HepG2 (cell line): ENCODE data around the gene MGST2. TPM values are rescaled to one million over a fixed set of nuclear protein-coding genes. Genes with fewer than 3 reads are reported as not detected.

ENCODE experiments used
- ATM ChIP-seq: fragments of 450-650 bp; IDR thresholded peaks from 2 replicates; pipeline ENCODE4 v1.7.1; 2017; ENCODE audit warnings: mild to moderate bottlenecking, borderline replicate concordance
- BORCS8-MEF2B ChIP-seq: sonication (generic); formaldehyde crosslinking; IDR thresholded peaks from 2 replicates; pipeline ENCODE4 v1.8.0; 2022; ENCODE audit warnings: mild to moderate bottlenecking, missing genetic modification reagents
- DMAP1 ChIP-seq: IDR thresholded peaks from 2 replicates; pipeline ENCODE4 v1.6.1; 2016
- GTF2F1 ChIP-seq: fragments of 150-350 bp; IDR thresholded peaks from 2 replicates; pipeline ENCODE4 v1.6.1; 2014; ENCODE audit warnings: low read length
- JUND ChIP-seq: sonication (generic); formaldehyde crosslinking; IDR thresholded peaks from 2 replicates; pipeline ENCODE4 v1.8.0; 2022; ENCODE audit warnings: mild to moderate bottlenecking, missing genetic modification reagents
- KLF15 ChIP-seq: sonication (generic); formaldehyde crosslinking; IDR thresholded peaks from 2 replicates; pipeline ENCODE4 v1.8.1; 2023; ENCODE audit warnings: borderline replicate concordance, mild to moderate bottlenecking, inconsistent platforms, missing genetic modification reagents, mixed read lengths
- NR3C1 ChIP-seq: sonication (generic); formaldehyde crosslinking; IDR thresholded peaks from 2 replicates; pipeline ENCODE4 v1.4.0; 2020; ENCODE audit warnings: missing genetic modification reagents
- PHF21A ChIP-seq: sonication (generic); formaldehyde crosslinking; IDR thresholded peaks from 2 replicates; pipeline ENCODE4 v1.5.0; 2020; ENCODE audit warnings: mild to moderate bottlenecking, missing genetic modification reagents
- SETDB1 ChIP-seq: sonication (generic); formaldehyde crosslinking; IDR thresholded peaks from 2 replicates; pipeline ENCODE4 v1.5.1; 2020; ENCODE audit warnings: missing genetic modification reagents, mild to moderate bottlenecking, borderline replicate concordance
- STAG1 ChIP-seq: sonication (generic); formaldehyde crosslinking; IDR thresholded peaks from 2 replicates; pipeline ENCODE4 v1.4.0; 2020; ENCODE audit warnings: missing genetic modification reagents
- ZNF329 ChIP-seq: sonication (generic); formaldehyde crosslinking; IDR thresholded peaks from 2 replicates; pipeline ENCODE4 v1.9.0; 2021; ENCODE audit warnings: low read depth, mild to moderate bottlenecking, missing genetic modification reagents
- ZNF335 ChIP-seq: sonication (generic); formaldehyde crosslinking; IDR thresholded peaks from 2 replicates; pipeline ENCODE4 v1.4.0; 2020; ENCODE audit warnings: missing genetic modification reagents
- ZNF614 ChIP-seq: IDR thresholded peaks from 2 replicates; pipeline ENCODE4 v1.6.1; 2018; ENCODE audit warnings: missing biosample characterization, missing genetic modification reagents, inconsistent platforms, borderline replicate concordance
- ZNF75D ChIP-seq: sonication (generic); formaldehyde crosslinking; IDR thresholded peaks from 2 replicates; pipeline ENCODE4 v1.8.1; 2023; ENCODE audit warnings: missing genetic modification reagents, mild to moderate bottlenecking, borderline replicate concordance
- ZNF891 ChIP-seq: sonication (generic); formaldehyde crosslinking; IDR thresholded peaks from 2 replicates; pipeline ENCODE4 v1.5.0; 2020; ENCODE audit warnings: mild to moderate bottlenecking, missing genetic modification reagents
- ZZZ3 ChIP-seq: sonication (generic); formaldehyde crosslinking; IDR thresholded peaks from 2 replicates; pipeline ENCODE4 v1.4.0; 2020; ENCODE audit warnings: missing genetic modification reagents, mild to moderate bottlenecking, borderline replicate concordance
- polyA plus RNA-seq, 8 experiments: library from polyadenylated mRNA; depleted of rRNA in 3 of 8; stranded (reverse) in 7 of 8; unstranded in 1 of 8; fragments of >200 nt; fragmentation: Illumina TruSeq in 4 of 8; extraction: Trizol in 4 of 8; gene quantifications; 2 replicates each; pipeline versions ENCODE4 v1.2.1 to v1.2.3, GENCODE V29; 2011 to 2016; ENCODE audit warnings: low read depth in 4 of 8, missing spikeins in 1 of 8, mixed read lengths in 1 of 8; ENCODE audit not compliant: insufficient read depth in 1 of 8
- total RNA-seq, 5 experiments: library from RNA; depleted of rRNA; stranded (reverse); fragments of >200 nt; fragmentation: Illumina TruSeq; extraction: Trizol; gene quantifications; 2 replicates each; pipeline ENCODE4 v1.2.3, GENCODE V29; 2016; ENCODE audit warnings: low read depth in 1 of 5
- TF ChIP-seq, protein P1 (sequence below): sonication (generic); formaldehyde crosslinking; IDR thresholded peaks from 2 replicates; pipeline ENCODE4 v1.8.1; 2023; ENCODE audit warnings: mild to moderate bottlenecking, moderate library complexity, missing genetic modification reagents
- TF ChIP-seq, protein P2 (sequence below): sonication (generic); formaldehyde crosslinking; IDR thresholded peaks from 2 replicates; pipeline ENCODE4 v1.5.1; 2020; ENCODE audit warnings: mild to moderate bottlenecking, moderate library complexity, missing genetic modification reagents
- TF ChIP-seq, protein P3 (sequence below): IDR thresholded peaks from 2 replicates; pipeline ENCODE4 v1.6.1; 2016; ENCODE audit warnings: missing compliant biosample characterization, missing genetic modification reagents, borderline replicate concordance
- TF ChIP-seq, protein P4 (sequence below): sonication (generic); formaldehyde crosslinking; IDR thresholded peaks from 2 replicates; pipeline ENCODE4 v1.8.1; 2022; ENCODE audit warnings: low read depth, mild to moderate bottlenecking, missing genetic modification reagents
- TF ChIP-seq, protein P5 (sequence below): sonication (generic); formaldehyde crosslinking; IDR thresholded peaks from 2 replicates; pipeline ENCODE4 v1.4.0; 2020; ENCODE audit warnings: missing genetic modification reagents, mild to moderate bottlenecking, borderline replicate concordance

The MGST2 gene
- total and polyA plus RNA-seq, 2 of the 13 experiments (the other 11 are each of a cell fraction or from before 2014, with no cell fraction given), result 205 to 416 TPM

DNA sequence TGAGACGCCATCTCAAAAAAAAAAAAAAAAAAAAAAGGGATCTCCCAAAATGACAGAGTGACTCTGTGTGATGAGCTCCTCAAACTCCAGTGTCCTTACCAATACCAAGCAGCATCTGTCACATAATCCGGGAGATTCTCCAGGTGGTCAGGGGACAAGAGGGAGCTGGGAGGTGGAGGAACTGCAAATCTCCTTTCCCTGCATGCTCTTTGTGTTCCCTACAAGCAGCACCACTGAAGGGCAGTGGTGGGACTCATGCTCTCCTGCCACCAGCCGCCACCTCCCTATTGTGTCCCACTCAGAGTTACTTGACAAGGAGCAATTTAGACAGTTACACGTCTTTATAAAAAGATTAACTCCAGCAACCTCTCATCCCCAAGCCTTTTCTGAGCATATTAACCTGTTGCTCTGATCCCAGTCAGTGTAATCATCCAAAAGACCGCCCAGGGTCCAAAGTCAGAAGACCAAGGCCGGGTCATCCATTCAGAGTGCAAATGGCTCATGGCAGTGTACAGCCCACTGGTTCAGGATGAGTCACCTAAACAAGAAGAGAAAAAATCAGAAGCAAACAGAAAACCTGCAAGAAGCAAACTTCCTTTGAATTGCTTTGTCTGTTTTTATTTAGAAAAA lies 23.6 kb downstream of the MGST2 start (continued):
- TF ChIP-seq DMAP1 (CRISPR knock-in tag) (peak; percentile 74), BORCS8-MEF2B (no peak), STAG1 (CRISPR knock-in tag) (peak; percentile 37), ZNF614 (CRISPR knock-in tag) (no peak), GTF2F1 (no peak), ZNF335 (CRISPR knock-in tag) (no peak), ATM (no peak), JUND (CRISPR knock-in tag) (peak; percentile 95), ZZZ3 (no peak), SETDB1 (CRISPR knock-in tag) (no peak), KLF15 (CRISPR knock-in tag) (no peak), PHF21A (CRISPR knock-in tag) (peak; percentile 89), ZNF329 (CRISPR knock-in tag) (no peak), ZNF891 (CRISPR knock-in tag) (no peak), ZNF75D (CRISPR knock-in tag) (no peak), NR3C1 (no peak)
- TF ChIP-seq, protein P1, sequence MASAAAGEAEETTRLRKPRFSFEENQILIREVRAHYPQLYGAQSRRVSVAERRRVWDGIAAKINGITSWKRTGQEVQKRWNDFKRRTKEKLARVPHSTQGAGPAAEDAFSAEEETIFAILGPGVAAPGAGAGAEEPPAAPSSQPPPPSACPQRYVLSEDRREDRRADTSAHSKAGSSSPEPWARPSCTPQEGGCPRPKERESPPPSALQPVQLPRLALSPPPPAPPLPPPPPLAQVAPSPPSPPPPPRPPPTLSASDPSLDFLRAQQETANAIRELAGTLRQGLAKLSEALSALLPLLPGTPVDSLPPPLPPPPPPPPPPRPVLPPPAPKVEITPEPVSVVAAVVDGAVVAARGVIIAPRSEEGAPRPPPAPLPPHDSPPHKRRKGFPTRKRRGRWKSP (CRISPR knock-in tag), result peak; percentile 67; the same call in 1 of the 2 replicates
- TF ChIP-seq, protein P2, sequence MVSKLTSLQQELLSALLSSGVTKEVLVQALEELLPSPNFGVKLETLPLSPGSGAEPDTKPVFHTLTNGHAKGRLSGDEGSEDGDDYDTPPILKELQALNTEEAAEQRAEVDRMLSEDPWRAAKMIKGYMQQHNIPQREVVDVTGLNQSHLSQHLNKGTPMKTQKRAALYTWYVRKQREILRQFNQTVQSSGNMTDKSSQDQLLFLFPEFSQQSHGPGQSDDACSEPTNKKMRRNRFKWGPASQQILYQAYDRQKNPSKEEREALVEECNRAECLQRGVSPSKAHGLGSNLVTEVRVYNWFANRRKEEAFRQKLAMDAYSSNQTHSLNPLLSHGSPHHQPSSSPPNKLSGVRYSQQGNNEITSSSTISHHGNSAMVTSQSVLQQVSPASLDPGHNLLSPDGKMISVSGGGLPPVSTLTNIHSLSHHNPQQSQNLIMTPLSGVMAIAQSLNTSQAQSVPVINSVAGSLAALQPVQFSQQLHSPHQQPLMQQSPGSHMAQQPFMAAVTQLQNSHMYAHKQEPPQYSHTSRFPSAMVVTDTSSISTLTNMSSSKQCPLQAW (CRISPR knock-in tag), result peak; percentile 83
- TF ChIP-seq, protein P3, sequence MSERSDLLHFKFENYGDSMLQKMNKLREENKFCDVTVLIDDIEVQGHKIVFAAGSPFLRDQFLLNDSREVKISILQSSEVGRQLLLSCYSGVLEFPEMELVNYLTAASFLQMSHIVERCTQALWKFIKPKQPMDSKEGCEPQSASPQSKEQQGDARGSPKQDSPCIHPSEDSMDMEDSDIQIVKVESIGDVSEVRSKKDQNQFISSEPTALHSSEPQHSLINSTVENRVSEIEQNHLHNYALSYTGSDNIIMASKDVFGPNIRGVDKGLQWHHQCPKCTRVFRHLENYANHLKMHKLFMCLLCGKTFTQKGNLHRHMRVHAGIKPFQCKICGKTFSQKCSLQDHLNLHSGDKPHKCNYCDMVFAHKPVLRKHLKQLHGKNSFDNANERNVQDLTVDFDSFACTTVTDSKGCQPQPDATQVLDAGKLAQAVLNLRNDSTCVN, result no peak
- TF ChIP-seq, protein P4, sequence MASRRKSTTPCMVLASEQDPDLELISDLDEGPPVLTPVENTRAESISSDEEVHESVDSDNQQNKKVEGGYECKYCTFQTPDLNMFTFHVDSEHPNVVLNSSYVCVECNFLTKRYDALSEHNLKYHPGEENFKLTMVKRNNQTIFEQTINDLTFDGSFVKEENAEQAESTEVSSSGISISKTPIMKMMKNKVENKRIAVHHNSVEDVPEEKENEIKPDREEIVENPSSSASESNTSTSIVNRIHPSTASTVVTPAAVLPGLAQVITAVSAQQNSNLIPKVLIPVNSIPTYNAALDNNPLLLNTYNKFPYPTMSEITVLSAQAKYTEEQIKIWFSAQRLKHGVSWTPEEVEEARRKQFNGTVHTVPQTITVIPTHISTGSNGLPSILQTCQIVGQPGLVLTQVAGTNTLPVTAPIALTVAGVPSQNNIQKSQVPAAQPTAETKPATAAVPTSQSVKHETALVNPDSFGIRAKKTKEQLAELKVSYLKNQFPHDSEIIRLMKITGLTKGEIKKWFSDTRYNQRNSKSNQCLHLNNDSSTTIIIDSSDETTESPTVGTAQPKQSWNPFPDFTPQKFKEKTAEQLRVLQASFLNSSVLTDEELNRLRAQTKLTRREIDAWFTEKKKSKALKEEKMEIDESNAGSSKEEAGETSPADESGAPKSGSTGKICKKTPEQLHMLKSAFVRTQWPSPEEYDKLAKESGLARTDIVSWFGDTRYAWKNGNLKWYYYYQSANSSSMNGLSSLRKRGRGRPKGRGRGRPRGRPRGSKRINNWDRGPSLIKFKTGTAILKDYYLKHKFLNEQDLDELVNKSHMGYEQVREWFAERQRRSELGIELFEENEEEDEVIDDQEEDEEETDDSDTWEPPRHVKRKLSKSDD (CRISPR knock-in tag), result no peak
- TF ChIP-seq, protein P5, sequence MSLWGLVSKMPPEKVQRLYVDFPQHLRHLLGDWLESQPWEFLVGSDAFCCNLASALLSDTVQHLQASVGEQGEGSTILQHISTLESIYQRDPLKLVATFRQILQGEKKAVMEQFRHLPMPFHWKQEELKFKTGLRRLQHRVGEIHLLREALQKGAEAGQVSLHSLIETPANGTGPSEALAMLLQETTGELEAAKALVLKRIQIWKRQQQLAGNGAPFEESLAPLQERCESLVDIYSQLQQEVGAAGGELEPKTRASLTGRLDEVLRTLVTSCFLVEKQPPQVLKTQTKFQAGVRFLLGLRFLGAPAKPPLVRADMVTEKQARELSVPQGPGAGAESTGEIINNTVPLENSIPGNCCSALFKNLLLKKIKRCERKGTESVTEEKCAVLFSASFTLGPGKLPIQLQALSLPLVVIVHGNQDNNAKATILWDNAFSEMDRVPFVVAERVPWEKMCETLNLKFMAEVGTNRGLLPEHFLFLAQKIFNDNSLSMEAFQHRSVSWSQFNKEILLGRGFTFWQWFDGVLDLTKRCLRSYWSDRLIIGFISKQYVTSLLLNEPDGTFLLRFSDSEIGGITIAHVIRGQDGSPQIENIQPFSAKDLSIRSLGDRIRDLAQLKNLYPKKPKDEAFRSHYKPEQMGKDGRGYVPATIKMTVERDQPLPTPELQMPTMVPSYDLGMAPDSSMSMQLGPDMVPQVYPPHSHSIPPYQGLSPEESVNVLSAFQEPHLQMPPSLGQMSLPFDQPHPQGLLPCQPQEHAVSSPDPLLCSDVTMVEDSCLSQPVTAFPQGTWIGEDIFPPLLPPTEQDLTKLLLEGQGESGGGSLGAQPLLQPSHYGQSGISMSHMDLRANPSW, result peak; percentile 66; the same call in 1 of the 2 replicates
